COR-L47 (cell line): Measurements from ENCODE around the gene ACVR1B.
"Not testable (repeated sequence)": the region's sequence is repeated elsewhere in the genome, so short reads cannot be mapped to it uniquely, and the experiment has no call there.

Experiments
- DNase-seq: peaks from one replicate; lab custom pipeline; 2025; lab: John Stamatoyannopoulos, UW

ACVR1B gene

DNA sequence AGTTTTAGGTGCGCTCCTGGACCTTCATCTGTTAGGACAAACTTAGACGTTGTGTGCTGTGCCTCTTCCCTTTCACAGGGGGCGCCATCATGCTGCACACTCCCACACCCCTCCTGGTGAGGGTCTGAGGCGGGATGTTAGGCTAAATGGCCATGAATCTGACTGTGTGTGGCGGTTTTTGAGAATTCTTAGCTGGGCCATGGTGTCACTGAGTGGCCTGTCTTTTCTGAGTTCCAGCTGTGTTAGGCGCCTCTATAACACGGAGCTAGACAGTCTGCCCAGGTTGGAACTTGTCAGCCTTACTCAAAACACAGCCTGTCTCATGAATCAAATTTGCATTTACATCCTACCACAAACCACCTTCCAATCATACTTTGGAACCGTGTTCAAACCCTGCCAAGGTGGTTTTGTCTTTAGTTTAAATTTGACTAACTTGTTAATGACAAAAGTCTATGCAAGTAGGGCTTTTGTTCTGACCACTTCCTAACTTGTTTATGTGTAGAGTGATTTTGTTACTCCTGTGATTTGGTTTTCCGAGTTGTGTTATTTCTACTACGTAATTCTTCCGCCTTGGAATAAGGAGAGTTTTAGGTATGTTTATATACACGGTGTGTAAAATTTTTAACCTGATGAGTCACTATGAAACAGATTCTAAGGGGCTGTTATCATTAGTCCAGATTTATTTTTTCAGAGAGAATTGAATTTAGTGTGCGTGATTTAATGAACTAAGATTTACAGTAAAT, 19.6 kb downstream of the ACVR1B start:
- DNase-seq, result no peak

DNA sequence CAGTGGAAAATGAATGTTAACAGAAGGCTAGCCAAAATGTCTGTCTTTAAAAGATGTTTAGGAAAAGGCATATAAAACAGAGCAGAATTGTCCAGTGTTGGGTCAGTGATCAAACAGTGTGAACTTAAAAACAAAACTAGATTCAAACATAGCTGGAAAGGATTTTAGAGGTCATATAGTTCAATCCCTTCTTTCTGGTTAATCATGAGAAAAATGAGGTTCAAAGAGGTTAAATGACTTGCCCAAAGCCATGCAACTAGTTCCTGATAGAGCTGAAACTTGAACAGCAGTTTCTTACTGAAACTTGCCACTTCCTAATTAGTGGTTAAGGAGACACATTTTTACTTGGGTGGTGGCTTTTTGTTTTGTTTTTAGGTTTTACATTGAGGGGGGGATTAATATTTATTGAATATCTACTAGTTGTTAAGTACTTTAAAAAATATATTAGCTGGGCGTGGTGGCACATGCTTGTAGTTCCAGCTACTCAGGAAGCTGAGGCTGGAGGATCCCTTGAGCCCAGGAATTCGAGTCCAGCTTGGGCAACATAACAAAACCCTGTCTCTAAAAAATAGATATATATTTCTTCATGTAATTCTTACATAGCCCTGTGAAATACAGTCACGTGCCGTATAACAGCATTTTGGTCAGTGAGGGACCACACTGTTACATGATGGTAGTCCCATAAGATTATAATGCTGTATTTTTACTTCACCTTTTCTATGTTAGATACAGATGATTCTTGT, 20.4 kb downstream of the ACVR1B start:
- DNase-seq, result no peak

DNA sequence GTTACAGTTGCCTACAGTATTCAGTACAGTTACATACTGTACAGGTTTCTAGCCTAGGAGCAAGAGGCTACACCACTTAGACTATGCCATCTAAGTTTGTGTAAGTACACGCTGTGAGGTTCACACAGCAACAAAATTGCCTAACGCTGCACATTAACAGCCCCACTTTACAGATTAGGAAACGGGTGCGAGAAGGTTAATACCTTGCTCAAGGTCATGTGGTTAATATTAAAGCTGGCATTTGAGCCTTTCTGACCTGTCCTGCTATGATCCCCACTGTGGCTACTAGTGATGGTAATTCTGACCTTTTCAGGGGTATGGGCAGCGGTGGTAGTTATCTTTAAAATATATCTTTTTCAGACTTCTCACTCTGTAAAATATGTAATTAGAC, 20.9 kb downstream of the ACVR1B start:
- DNase-seq, result no peak

DNA sequence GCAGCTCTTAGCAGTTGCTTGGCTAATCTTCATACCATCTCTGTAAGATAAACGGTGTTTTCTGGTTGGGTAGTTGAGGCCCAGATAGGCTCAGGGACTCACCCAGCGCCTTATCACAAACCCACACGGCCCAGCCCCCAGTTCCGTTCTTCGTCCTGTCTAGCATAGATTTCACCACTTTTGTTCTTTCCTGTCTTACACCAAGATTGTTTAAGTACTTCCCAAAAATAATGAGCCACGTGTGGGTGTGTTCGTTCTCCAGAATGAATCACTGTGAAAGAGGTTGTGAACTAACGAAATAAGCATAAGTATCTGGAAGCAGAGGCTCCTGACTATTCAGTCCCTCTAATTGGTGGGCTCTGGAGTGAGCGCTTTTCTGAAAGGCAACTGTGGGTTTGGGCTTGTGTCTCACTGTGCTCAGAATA, 21.4 kb downstream of the ACVR1B start:
- no peak for DNase-seq

DNA sequence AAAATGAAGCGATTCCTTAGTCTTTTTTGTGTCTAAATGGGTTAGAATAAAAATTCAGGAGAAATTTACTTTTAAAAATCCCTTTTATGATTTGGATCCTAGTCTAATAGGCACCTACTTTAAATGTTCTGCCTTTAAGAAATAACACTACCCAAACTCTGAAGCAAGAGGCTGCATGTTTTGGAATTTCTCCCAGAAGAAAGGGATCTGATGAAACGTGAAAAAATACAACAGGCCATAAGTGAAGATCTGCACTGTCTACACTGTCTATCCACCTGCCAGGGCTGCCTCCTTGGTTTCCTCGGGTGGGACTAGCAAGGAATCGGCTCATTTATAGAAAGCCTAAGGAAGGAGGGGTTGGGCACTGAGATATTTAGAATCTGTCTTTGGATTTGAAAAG, 22.1 kb downstream of the ACVR1B start:
- no peak for DNase-seq

DNA sequence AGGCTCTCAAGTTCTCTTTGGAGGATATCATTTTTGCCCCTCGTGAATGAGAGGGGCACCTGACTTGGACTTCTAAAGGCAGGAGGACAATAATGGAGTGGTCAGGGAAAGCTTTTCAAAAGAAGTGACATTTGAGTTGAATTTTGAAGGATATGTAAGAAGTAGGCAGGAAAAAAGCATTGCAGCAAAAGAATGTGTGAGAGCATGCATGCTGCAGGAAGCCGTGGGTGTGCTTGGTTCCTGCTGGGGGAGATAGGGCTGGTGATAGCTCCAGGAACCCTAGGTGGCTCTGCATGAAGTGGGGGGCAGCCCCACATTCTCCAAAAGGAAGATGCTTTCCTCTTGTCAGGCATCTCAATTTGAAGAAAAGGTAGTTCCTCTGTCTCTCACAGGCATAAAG, 23.1 kb downstream of the ACVR1B start:
- DNase-seq, result no peak

DNA sequence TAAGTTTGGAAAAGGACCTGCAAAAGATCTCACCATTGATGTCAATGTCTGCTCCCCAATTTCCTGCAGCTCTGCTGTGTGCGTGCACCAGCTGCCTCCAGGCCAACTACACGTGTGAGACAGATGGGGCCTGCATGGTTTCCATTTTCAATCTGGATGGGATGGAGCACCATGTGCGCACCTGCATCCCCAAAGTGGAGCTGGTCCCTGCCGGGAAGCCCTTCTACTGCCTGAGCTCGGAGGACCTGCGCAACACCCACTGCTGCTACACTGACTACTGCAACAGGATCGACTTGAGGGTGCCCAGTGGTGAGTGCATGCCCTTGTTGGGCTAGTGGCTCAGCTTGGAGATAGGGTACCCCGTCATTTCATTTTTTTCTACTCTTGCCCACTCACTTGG, 23.7 kb downstream of the ACVR1B start:
- no peak for DNase-seq

DNA sequence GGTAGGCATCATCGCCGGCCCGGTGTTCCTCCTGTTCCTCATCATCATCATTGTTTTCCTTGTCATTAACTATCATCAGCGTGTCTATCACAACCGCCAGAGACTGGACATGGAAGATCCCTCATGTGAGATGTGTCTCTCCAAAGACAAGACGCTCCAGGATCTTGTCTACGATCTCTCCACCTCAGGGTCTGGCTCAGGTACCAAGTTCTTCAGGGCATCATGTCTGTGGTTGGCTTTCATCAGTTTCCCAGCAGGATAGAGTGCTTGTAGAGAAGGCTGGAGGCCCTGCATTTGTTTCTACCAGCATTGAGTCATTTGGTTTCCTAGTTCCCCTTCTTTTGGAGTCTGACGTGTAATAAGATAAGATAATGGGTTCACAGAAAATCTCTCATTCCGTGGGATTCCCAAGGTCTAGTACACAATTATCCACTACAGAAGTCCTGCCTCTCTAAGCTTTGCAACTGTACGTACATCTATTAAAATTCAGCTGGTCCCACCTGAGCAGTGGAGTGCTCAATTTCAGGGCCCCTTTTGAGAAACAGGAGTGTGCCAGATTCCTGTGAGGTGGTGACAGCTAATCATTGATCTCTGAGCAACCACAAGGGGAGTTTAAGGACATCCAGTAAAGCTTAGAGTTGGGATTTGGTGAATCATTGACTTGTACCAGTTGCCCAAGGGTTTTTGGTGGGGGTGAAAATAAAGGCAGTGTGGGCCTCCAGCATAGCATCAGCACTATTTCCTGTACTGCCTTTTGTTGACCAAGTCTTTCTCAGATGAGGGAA, 25.1 kb downstream of the ACVR1B start:
- no peak for DNase-seq

DNA sequence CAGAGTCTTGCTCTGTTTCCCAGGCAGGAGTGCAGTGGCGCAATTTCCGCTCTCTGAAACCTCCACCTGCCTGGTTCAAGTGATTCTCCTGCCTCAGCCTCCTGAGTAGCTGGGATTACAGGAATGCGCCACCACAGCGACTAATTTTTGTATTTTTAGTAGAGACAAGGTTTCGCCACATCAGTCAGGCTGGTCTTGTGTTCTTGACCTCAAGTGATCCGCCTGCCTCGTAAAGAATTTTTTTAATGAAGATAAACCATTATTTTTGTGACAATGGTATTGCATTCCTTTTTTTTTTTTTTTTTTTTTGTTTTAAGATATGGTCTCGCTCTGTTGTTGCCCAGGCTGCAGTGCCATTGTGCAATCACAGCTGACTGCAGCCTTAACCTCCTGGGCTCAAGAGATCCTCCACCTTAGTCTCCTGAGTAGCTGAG, 25.8 kb downstream of the ACVR1B start:
- DNase-seq, result no peak

DNA sequence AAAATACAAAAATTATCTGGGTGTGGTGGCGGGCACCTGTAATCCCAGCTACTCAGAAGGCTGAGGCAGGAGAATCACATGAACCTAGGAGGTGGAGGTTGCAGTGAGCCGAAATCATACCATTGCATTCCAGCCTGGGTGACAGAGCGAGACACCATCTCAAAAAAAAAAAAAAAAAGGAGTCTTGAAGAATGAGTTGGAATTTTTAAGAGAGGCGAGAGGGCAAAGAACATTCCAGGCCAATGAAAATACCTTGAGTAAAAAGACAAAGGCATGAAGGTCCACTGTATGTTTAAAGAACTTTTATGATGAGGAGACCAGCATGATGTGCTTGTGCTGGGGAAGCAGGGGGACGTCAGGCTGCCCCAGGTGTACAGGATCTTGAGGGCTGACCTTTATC, 27.8 kb downstream of the ACVR1B start:
- DNase-seq, result not testable (repeated sequence)

DNA sequence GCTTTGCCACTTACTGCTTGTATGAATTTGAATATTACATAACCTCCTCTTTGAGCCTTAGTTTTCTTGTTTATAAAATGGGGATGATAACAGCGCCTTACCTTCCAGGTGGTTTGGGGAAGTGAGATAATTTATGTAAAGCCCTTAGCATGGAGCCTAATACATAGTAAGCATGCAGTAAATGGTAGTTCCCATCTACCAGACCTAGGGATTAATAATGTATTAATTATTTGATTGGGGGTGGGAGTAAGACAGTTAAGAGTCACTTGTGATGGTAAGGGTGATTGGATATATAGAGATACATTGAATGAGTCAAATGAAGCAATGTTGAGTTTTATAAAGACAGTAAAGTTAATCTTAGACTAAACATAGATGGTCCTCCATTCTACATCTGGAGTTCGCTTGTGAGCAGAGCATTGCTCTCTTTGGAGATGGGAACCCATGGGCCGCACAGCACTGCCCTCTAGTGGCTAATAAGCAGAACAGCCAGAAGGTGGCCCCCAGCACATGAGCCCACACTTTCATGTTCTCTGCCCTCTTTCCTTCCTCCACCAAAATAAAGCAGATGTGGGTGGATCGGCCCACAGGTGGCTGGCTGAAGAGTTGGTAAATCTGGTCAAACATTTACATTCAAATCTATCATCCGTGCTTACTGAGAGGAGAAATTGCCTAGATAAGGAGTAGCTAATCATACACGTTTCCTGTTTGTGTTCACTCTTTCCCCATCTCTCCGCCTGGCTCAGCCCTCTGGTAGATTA, 28.7 kb downstream of the ACVR1B start:
- peak; percentile 36 for DNase-seq

DNA sequence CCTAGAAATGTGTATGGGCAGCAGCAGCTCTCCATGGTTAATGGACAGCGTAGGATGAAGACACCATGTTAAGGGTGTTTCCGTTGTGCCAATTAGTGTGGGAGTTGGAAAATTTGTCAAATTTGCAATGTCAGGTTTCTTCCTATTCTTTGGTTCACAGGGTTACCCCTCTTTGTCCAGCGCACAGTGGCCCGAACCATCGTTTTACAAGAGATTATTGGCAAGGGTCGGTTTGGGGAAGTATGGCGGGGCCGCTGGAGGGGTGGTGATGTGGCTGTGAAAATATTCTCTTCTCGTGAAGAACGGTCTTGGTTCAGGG, 29.3 kb downstream of the ACVR1B start:
- no peak for DNase-seq

DNA sequence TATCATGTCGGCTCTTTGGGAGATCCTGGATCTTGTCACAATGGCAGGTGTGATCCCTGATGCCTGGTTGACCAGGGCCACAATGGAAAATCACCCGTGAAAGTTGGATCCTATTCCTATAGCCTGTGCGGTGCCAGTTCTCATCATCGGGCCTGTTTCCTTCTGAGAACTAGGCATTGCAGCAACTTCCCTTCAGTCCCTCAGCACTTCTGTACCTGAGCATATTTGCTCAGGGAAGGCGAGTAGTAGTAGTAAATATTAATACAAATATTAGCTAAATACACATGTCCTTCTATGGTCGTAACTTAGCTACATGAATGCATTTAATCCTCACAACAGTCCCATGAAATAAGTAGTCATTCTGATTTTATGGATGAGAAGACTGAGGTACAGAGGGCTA, 33.2 kb downstream of the ACVR1B start:
- DNase-seq, result no peak

DNA sequence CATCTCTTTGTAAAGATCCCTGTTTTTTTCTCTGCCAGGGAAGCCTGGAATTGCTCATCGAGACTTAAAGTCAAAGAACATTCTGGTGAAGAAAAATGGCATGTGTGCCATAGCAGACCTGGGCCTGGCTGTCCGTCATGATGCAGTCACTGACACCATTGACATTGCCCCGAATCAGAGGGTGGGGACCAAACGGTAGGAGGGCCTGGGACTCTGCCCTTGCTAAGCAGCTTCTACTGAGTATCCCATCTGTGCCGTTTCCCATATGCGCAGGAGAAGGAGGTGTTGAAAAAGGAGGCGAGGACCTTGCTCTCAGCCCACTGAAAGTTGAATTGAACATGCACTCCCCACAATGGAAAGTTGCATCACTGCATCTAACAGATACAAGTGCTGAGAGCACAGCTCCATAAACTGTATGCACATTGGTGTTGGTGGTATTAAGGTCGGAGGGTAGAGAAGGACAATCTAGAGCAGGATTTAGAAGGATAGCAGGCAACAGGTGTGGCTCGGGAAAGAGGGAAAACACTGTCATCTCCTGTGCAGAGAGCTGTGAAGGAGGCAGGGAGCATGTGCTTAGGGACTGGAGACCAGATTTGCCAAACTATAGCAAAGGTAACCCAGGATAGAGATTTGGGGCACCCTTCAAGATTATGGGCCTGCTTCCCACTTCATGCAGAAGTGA, 33.8 kb downstream of the ACVR1B start:
- no peak for DNase-seq

DNA sequence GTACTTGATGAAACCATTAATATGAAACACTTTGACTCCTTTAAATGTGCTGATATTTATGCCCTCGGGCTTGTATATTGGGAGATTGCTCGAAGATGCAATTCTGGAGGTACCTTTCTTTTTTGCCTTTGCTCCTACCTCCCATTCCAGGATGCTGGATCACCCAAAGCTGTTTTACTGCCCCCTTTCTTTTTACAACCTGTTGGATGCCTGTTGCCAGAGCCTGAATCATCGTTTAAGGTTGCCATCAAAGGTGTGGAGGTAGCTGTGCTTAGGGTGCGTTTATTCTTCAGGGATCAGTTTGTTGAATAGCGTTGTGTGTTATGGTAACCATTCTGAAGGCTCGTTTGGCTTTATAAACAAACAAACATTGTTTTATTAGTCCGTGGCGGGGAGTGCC, 35.3 kb downstream of the ACVR1B start:
- DNase-seq, result no peak

DNA sequence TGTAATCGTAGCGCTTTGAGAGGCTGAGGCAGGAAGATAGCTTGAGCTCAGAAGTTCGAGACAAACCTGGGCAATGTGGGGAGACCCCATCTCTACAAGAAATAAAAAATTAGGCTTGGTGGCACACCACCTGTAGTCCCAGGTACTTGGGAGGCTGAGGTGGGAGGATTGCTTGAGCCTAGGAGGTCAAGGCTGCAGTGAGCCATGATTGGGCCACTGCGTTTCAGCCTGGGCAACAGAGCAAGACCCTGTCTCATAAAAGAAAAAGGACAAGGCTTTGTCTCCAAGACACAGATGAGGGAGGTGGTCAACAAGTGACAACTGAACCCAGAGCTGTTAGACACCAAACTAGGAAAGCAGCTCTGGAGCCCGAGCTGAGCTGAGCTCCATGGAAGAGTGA, 40.7 kb downstream of the ACVR1B start:
- no peak for DNase-seq

DNA sequence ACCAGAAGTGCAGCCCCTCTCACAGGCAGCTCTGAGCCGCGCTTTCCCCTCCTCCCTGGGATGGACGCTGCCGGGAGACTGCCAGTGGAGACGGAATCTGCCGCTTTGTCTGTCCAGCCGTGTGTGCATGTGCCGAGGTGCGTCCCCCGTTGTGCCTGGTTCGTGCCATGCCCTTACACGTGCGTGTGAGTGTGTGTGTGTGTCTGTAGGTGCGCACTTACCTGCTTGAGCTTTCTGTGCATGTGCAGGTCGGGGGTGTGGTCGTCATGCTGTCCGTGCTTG, 43.0 kb downstream of the ACVR1B start:
- no peak for DNase-seq

DNA sequence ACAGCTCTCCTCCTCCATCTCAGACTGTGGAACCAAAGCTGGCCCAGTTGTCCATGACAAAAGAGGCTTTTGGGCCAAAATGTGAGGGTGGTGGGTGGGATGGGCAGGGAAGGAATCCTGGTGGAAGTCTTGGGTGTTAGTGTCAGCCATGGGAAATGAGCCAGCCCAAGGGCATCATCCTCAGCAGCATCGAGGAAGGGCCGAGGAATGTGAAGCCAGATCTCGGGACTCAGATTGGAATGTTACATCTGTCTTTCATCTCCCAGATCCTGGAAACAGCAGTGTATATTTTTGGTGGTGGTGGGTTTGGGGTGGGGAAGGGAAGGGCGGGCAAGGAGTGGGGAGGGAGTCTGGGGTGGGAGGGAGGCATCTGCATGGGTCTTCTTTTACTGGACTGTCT, 43.5 kb downstream of the ACVR1B start:
- no peak for DNase-seq

DNA sequence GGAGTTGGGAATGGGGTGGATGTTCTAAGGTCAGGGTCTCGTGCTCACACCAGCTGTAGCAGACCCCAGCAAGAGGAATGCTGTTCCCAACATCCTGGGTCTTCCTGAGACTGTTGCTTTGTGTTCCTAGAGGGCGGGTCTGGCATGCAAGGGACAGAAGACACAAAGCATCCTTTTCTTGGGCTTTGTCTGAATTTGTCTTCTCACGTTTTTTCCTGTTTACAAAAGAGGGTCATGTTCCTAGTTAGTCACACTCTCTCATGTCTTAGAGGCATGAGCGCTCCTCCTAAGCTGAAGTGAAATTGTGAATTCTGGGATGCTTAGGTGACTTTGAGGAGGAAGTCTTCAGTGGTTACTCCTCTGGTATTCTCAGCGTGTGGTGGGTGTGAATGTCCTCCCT, 45.6 kb downstream of the ACVR1B start:
- DNase-seq, result no peak

DNA sequence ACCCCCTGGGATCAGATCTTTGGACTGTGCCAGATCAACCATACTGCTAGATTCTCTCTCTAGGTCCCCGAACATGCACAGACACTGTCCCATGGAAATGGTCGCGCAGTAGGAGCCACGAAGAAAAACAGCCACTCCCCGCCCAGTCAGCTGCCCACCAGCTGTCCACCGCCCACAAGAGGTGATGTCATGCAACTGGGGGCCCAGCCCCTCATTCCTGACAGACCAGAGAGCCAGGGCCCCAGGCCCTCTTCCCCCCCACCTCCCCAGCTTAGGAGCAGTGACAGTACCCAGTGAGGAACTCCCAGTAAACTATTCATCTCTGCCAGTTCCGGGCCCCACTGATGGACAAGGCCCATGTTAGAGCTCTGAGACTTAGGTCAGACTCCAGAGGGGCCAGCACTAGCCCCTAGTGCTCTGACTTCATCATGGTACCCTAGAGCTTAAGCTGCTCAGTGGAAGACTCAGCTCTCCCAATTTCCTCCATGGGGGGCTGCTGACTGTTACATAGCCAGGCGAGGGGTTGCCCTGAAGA, 51.6 kb downstream of the ACVR1B start:
- DNase-seq, result no peak

DNA sequence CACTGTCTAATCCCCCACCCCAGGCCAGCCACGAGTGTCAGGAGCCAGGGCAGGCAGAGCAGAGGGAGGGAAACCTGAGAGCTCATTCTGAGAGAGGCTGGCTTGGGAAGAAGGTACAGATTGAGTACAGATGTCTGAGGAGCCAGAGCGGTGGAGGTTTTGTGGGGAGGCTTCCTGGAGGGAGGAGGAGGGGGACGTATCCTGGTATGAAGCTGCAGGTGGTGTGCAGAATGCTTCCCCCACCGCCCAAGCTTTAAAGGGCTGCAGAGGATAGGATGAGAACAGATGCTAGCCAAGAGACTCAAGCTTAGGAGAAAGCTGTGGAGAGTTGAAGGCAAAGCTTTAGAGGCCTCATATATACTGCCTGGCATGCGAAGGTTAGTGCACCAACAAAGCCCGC, 52.1 kb downstream of the ACVR1B start:
- DNase-seq, result no peak
